HG03060 (cell line): ENCODE data around the gene FAAP20.

Experiments used
- ATAC-seq: cut with Tn5 transposase; IDR thresholded peaks from one replicate; pipeline ENCODE4 v1.9.1; 2021; ENCODE audit warnings: low read depth, moderate number of reproducible peaks; ENCODE audit not compliant: unreplicated experiment

The FAAP20 gene

DNA sequence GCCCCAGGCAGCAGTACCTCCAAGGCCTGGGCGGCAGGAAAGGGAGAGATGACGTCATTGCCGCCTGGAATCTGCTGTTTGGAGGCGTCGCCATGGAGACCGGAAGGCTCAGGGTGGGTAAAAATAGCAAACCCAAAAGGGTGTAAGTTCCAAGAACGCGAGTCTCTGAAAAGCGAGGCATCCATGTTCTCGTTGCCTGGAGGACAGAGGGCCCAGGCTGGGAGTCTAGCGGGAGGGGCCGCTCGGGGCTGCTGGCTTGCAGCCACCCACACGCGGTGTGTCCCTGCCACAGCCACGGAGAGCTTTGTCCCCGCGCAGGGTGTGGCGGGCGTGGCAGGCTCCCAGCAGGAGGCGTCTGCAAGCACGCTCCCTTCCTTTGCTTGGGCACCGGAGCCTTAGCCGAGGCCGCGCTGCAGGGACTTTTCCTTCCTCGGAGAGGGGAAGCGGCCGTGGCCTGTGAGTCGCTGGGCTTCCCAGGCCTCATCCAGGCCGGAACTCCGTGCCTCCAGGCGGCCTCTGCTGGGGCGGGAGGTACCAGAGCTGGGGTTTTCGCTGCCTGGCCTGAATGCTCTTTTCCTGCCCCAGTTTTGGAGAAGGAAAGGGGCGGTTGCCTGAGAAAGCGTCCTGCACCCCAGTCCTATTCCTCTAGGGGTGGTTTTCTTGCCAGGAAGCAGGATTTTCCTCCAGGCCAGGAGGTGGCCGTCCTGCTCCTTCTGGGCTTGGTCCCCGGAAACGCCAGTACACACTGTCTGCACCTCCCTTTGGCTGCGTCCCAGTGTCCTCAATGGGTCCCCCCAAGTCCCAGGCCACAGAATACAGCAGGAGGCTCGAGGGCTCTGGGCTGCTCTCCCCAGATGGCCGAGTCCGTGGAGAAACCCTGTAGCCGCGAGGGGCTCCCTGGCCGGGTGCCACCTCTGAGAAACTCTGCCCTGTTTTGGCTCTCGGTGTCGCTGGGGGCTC, 18.2 kb upstream of the FAAP20 start:
- no peak for ATAC-seq

DNA sequence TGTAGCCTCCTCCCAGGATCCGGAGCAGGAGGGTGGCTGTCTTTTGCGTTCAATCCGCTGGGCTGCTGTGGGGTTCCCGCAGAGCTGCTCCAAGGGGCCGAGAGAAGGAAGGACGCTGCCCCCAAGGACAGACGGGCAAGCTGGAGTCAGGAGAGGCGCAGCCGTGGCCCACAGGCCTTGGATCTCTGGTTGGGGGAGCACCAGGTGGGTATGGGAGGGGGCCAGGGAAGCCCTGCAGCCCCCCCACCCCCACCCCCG, 17.6 kb upstream of the FAAP20 start:
- ATAC-seq = no peak

DNA sequence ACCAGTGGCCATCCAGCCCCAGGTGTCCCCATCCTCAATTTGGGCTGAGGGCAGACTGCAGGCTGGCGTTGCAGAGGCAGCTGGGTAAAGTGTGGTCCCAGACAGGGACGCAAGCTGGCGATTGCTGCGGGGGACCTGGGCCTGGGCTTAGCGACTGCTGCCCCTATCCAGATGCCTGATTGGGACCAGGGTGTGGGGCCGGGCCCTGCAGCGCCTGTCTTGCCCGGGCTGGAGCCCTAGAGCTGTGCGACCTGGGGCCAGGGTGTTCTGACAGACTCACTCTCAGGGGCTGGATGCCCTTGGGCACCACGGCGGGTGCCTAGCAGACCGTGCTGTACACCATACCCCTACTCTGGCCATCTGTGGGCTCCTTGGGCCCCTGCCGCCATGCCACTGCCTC, 16.2 kb upstream of the FAAP20 start:
- ATAC-seq = no peak

DNA sequence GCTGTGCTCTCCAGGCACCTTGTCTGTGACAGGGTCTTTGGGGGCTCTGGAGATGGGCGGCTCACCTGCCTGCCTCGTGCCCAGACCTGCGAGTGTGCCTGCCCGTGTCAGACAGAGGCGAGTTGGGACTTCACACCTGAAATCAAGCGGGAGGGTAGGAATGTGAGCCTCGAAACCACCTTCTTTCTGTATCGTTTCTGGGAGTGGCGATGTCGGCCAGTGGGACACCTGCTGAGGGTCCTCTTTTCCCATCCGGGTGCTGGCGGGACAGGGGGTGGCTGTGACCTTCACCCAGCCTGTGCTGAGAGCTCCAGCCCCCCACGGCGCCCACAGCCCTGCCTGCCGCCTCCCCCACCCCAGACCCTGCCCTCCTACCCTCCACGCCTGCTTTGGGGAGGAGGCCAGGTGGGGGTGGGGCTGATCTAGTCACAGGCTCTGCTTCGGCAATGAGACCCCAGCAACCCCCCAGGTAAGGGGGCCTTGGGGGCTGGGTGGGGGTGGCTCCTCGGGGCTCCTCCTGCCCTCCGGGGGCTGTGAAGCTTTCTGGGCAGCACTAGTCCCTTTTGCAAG, 15.6 kb upstream of the FAAP20 start:
- no peak for ATAC-seq

DNA sequence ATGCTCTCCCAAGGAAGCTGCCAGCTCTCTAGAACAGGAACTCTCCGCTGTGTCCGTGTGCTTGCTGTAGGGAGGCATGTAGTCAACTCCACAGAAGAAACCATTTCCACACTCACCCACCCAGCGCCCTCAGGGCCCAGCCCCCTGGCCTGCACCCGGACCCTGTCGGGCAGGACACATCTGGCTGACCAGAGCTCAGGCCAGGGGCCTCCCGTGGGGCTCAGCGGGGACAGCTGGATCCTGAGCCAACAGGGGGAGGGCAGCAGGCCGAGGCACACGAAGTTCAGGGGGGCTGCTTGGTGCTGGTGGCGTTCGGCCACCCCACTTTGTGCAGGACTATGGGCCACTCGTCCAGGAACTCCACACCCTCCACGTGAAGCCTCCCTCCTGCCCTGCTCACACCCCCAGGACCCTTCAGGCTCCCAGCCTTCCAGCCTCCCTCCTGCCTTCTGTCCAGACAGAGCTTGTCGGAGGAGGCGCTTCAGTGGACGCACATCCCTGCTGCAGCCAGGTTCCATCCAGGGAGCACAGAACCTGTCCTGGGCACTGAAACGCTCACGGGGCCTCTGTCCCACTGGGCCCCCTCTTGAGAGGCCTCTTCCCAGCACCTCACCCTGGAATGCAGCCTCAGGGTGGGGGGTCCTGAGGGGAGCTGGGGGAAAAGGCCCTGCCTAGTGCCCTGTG, 15.0 kb upstream of the FAAP20 start:
- ATAC-seq = no peak

DNA sequence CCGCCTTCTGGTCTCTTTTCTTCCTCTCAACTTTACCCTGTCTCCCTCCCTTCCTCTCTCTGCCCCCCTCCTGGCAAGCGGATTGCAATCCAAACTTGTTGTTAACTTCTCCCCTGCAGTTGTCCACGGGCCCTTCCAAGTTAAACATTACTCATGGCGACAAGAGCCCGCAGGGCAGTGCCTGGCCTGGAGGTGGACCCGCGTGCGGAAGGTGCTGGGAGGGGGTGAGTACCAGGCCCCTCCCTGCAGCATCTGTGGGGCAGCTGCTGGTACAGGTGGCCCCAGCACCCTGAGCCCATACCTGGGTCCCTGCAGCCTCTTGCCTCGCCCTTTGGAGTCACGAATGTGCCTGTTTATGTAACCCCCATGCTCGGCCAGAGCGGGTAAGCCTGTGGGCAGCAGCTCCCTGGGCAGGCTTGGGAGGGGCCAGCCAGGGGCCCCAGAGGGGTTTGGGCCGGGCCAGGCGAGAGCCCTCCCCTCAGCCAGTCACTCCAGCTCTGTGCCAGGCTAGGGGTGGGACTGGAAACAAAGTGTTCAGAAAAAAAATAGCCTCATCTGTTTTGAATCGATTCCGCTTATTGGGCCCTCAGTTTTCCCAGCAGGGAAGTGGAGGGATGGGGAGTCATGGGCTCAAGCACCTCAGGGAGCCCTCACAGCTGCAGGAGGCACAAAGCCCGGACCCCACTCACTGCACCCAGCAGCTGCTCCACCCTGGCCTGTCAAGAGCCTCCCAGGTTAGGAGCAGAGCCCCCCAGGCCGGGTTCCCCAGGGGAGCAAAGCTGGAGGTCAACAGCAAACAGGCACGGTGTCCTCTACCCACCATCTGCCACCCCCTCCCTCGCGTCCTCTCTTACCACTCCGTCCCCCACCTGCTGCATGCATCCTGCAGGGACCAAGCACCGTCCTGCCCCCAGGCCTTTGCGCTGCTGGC, 14.0 kb upstream of the FAAP20 start:
- no peak for ATAC-seq

DNA sequence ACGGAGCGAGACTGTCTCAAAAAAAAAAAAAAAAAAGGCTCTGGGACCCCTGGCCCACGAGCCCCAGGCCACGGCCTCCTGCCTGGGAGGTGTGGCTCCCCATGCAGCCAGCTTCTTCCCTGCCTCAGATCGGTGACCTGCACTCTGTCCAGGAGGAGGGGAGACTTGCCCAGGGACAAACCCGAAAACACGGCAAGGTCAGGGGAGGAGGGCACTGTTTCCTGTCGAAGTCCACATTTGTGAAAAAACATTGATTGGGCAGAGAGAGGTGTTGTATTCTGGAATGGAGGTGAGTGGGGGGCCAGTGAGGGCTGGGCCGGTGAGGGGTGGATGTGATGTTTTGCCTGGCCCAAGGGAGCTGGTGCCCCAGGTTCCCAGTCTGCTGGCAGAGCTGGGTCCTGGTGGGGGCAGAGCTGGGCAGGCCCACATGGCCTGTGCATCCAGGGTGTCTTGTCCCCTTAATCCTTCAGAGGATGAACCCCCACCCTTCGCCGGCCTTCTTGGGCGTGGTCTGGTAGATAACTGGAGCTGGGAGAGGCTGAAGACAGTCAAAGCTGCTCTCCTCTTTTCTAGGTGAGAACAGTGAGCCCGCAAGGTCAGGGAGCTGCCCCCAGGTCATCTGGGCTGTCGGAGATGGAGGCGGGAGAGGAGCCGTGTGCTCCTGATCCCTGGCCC, 12.4 kb upstream of the FAAP20 start:
- ATAC-seq = no peak

DNA sequence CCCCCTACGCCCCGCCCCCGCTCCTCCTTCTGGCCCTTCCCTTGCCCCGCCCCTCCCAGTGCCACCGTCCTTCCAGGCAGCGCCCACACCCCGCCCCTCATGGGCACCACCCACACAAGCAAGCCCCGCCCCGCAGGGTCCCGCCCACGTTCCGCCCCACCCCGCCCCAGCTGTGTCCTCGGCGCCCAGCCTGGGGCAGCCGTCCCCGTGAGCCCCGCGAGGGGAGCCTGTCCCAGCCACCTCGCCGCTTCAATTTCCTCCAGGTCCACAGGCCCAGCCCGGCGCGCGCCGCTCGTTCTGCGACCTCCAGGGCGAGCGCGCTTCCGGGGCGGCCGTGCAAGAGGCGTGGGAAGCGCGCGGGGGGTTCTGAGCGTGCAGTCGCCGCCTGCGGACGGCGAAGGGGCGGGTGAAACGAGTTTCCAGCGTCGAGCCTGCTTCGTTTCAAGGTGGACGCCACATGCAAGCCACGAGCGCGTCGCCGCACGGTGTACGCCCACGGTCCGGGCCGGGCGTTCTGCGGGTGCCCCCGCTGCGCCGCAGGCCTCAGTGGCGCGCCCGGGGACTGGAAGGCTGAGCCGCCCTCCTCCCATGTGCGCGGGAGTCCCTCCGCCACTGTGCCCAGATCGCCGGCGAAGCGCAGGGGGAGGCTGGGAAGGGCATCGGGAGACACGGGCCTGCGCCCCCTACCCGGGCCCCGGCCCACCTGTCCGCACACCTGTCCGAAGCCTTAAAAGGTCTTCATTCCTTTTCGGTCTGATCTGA, 10.8 kb upstream of the FAAP20 start:
- peak; percentile 46 for ATAC-seq

DNA sequence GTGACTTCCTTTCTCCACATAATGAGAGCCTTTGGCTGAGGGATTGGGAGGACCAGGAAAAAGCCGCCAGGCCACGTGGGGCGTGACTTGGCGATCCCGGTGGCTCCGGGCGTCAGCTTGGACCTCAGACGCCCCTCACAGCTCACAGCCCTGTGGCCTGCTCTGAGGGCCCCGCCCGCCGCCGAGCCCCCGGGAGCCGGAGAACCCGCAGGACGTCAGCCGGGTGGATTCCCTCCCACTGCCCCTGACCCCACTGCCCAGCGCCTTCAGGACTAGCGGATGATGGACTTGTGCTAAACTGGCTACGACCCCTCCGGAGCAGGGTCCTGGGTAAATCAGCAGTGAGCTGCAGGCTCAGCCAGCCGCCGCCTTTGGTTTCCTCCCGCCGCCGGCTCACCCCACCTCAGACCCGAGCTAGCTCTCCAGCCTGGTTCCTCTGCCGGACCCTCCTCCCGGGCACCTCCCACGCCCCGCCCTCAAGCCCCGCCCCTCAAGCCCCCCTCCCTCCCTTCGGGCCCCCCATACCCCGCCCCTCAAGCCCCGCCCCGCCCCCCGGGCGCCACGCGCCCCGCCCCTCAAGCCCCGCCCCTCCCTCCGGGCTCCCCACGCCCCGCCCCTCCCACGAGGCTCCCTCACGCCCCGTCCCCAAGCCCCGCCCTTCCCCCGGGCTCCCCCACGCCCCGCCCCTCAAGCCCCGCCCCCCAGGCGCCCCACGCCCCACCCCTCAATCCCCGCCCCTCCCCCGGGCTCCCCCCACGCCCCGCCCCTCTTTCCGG, 10.0 kb upstream of the FAAP20 start:
- ATAC-seq = no peak

DNA sequence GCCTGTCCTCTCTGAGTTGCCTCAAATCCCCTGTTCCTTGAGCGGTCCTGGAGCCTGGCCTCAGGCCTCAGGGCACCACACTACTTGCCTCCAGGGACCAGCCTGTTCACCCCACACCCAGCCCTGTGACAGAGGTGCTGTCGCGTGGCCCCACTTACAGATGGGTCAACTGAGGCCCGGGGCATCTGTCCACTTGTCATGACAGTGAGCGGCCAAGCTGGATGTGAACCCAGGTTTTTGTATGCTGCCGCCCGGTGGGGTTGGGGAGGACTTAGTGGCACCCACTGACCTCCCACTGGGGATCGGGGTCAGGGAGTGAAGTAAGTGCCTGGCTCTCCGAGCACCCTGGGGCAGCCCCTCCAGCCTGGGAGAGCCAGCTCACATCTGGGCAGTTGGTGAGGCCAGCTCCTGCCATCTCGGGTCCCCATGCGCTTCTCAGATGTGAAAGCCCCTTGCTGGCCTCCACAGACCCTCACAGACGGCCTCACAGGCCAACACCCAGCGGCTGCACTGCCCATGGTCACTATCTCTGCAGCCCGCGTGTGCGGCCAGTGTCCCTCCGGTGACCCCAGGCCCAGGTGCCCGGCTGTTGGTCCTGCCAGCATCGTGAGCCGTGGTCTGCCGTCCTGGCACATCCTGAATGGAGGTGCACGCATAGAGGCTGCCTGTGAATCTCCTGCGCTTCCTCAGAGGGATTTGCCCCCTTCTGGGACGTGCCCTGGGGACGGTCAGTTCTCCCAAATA, 9.3 kb upstream of the FAAP20 start:
- no peak for ATAC-seq

DNA sequence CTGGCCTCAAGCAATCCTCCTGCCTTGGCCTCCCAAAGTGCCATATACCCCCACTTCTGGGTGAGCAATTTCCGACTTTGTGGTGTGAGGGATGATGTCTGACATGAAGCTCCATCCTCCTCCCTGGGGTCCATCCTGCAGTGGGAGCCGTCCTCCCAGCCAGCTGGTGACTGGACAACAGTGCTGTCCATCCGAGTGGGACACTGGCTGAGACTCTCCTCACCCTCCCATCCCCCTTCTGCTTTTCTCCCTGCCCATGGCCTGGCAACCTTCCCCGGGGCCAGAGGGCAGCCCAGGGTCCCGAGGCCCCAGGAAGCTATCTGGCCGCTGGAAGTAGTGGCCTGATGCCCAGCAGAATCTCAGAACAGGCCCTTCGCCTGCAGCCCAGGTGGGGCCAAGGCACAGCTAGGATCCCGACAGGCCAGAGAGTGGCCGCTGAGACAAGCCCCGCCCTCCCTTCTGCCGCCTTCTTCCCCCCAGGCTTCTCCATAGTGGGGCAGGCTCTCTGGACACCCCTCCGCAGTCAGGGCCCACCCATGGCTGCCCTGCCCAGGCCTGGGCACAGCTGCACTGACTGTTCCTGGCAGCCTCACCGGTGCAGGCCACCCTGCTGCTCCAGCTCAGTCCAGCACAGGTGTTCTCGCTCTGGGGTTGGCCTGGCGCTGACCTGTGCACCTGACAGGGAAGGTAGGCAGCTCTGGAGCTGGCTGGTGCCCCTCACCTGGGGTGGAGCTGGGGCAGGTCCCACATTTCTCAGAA, 8.4 kb upstream of the FAAP20 start:
- ATAC-seq = no peak

DNA sequence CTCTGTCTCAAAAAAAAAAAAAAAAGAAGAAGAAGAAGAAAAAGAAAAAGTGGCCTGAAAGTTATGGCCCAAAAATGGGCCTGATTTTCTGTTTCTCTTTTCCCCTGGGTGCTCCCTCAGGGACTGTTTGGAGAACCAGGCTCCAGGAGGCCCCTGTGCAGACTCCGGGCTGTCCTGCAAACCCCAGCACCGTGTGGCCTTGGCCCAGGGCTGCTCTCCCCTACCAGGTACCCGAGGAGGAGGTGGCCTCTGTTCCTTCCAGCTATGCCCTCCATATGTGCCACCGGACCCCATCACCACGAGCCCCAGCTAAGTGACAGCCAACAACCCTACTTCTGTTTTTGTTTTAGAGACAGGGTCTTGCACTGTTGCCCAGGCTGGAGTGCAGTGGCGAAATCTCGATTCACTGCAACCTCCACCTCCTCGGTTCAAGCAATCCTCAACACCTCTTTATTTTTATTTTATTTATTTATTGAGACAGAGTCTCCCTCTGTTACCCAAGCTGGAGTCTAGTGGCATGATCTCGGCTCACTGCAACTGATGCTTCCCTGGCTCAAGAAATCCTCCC, 7.5 kb upstream of the FAAP20 start:
- no peak for ATAC-seq

DNA sequence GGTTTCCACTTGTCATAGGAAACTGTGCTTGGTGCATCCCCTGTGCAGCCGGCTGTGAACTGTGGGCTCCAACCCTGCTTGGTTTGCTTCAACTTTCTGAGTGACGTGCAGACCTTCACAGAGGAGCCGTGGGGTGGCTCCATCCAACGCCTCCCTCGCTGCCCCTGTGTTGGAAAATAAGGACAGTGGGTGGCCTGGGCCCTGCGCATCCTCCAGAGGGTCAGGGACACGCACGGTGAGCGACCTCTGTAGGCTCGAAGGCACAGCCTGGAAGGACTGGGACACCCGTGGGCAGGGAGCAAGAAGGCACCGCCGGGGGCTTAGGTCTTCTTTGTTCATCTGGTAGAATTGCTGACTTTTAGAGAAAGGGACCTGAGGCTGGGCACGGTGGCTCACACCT, 6.5 kb upstream of the FAAP20 start:
- no peak for ATAC-seq

DNA sequence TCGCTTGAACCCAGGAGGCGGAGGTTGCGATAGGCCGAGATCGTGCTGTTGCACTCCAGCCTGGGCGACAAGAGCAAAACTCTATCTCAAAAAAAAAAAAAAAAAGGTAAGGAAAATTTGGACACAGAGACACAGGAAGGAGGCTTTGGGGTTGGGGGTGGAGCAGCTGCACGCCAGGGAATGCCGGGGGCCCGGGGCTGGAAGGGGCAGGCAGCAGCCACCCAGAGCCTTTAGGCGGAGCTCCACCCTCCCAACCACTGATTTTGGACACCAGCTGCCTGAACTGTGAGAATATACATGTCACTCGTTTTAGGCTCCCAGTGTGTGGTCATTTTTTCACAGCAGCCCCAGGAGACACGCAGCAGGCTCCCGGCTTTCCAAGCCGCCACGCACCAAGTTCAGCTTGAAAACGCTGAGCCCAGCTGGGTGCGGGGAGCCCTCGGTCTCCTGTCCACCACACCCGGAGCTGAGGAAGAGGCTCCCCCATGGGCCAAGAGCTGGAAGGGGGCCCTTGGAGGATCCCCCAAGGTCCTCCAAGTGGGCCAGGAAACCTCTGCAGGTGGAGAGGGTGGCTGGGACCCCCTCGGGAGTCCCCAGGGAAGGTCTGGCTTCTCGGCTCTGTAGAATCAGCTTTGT, 5.9 kb upstream of the FAAP20 start:
- no peak for ATAC-seq

DNA sequence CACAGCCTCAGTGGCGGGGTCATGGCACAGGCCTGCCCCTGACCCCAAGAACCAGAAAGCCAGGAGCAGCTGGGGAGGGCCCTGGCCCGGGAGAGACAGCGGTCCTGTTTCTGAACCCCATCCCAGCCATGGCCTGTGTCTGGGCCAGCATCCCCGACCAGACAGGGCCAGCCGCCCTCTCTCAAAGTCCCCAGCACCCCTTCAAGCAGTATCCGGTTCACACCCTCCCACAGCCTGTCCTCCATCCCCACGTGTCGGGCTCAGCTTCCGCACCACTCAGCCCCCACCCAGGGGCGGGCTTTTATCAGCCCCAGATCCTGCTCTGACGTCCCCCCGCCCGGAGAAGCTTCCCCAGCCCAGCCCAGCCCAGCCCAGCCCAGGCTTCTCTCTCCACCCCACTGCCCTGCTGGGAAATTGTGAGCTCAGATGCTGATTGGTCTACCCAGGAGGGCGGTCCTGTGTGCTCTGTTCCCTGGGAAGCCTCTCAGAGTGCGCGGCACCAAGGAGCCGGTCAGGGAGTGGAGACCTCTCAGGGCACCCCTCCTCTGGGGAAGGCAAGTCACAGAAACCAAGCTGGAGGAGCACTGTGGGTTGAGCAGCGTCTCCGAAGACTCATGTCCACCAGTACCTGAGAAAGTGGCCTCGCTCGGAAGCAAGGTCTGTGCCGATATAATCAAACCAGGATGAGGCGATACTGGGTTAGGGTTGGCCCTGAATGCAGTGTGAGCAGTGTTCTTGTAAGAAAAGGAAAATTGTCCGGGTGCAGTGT, 4.7 kb upstream of the FAAP20 start:
- no peak for ATAC-seq

DNA sequence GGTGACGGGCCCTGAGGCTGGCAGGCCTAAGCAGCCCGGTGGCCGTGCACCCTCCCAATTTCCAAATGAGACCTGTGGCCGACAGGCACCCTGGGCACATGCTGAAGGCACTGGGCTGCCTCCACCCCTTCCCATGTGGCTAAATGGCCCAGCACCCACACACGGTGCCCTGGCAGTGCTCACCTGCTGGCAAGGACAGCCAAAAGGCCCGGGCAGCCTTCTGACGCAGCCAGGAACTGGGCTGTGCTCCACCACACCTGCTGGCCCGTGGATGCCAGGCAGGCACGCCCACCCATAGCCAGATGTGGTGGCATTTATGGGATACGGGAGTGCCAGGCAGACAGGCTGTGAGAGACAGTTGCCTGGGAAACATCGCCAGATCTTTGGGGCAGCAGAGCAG, 4.0 kb upstream of the FAAP20 start:
- ATAC-seq = no peak
